Measurements from ENCODE around the gene LRRC70. TPM values are rescaled to one million over a fixed set of nuclear protein-coding genes. Genes with fewer than 3 reads are reported as not detected.

Gene LRRC70
- total and polyA plus RNA-seq, 2 of the 8 experiments (the other 6 are each of a cell fraction or from before 2014, with no cell fraction given): 0.62 to 0.67 TPM

DNA sequence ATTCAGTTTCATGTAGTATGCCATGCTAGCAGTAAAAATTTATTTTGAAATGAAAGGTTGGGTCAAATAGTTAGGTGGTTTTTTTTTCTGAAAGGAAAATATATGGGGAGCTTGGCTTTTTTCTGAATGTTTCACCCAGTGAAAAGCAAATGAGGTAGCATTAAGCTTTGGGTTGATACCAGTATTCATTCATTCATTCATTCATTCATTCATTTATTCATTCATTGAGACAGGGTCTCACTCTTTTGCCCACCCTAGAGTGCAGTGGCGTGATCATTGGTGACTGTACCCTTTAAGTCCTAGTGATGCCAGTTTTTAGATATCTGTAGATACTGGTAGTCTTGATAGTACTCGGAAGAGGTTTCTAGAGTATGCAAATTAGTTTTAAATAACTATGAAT lies 42.4 kb upstream of the LRRC70 start:
- TF ChIP-seq BCL11A (IDR thresholded peaks at IDR 0.05; ENCODE audit: low read depth in 2 of 2, low read length in 2 of 2) (no peak), SRF (IDR thresholded peaks at IDR 0.05; ENCODE audit: low read depth, low read length) (no peak), RFX5 (IDR thresholded peaks at IDR 0.05; ENCODE audit: borderline replicate concordance, low read depth, low read length) (no peak), FOSL1 (IDR thresholded peaks at IDR 0.05; ENCODE audit: insufficient read depth, low read depth, low read length) (no peak), CBX8 (IDR thresholded peaks at IDR 0.05; ENCODE audit: borderline replicate concordance, low read depth, low read length) (no peak), GABPA (IDR thresholded peaks at IDR 0.05; ENCODE audit: borderline replicate concordance, insufficient read depth, low read length) (no peak), JUN (IDR thresholded peaks at IDR 0.05; ENCODE audit: low read depth, low read length) (no peak), HDAC6 (IDR thresholded peaks at IDR 0.05; ENCODE audit: low read depth, low read length) (no peak), CBX5 (IDR thresholded peaks at IDR 0.05; ENCODE audit: low read depth, low read length) (no peak), EZH2 (IDR thresholded peaks at IDR 0.05; ENCODE audit: low read depth, low read length, severe bottlenecking) (no peak), SUZ12 (IDR thresholded peaks at IDR 0.05; ENCODE audit: low read length) (no peak), GTF2F1 (IDR thresholded peaks at IDR 0.05; ENCODE audit: borderline replicate concordance, low read depth, low read length) (no peak), SP1 (IDR thresholded peaks at IDR 0.05; ENCODE audit: low read depth, low read length) (no peak)
- Histone ChIP-seq H2AK5ac (ENCODE audit: low read depth, low read length) (no peak overlapping the region), H3K14ac (ENCODE audit: insufficient read length) (no peak overlapping the region), H3K9me3 (ENCODE audit: insufficient read depth in 2 of 2, low read depth in 1 of 2, low read length in 1 of 2) (no peaks in the 10 kb centered on the region), H4K91ac (replicated peaks; ENCODE audit: insufficient read length, low read length) (no peak overlapping the region), H3K23ac (ENCODE audit: insufficient read length) (no peak overlapping the region), H2BK15ac (ENCODE audit: low read length) (no peak overlapping the region), H3K79me1 (ENCODE audit: low read depth, low read length) (no peaks in the 10 kb centered on the region), H4K8ac (ENCODE audit: extremely low read depth, insufficient read depth, low read length) (no peak overlapping the region), H3K4me2 (ENCODE audit: insufficient read depth in 1 of 2, low read depth in 2 of 2, low read length in 2 of 2) (no peak overlapping the region), H2BK20ac (ENCODE audit: low read length) (no peak overlapping the region), H3K4me1 (replicated peaks in 1 of 4; ENCODE audit: control insufficient read depth in 3 of 4, insufficient read depth in 4 of 4, low read length in 3 of 4) (no peaks in the 10 kb centered on the region), H3K18ac (ENCODE audit: extremely low read depth, low read length) (no peak overlapping the region), H3K9ac (replicated peaks in 1 of 4; ENCODE audit: extremely low read depth in 1 of 4, low read depth in 3 of 4, low read length in 3 of 4) (no peak overlapping the region), H3K56ac (replicated peaks; ENCODE audit: insufficient read length, low read depth, low read length) (no peak overlapping the region), H3K36me3 (ENCODE audit: control insufficient read depth in 2 of 4, insufficient read depth in 4 of 4, low read length in 3 of 4) (peaks cover 0 to 3% (median 0%) of the 10 kb centered on the region in 4 experiments; a peak in 2 of 8 replicates), H3K79me2 (ENCODE audit: control insufficient read depth in 1 of 2, insufficient read depth in 2 of 2, low read length in 2 of 2) (no peaks in the 10 kb centered on the region), H3K23me2 (ENCODE audit: low read depth, low read length) (no peaks in the 10 kb centered on the region), H2BK5ac (ENCODE audit: low read depth, low read length) (no peak overlapping the region), H4K20me1 (replicated peaks in 1 of 2; ENCODE audit: control insufficient read depth in 1 of 2, insufficient read depth in 2 of 2, low read length in 2 of 2) (no peaks in the 10 kb centered on the region), H4K5ac (ENCODE audit: insufficient read length, low read depth, low read length) (no peak overlapping the region), H2AFZ (ENCODE audit: low read length) (no peak overlapping the region), H3K4ac (replicated peaks; ENCODE audit: insufficient read length, low read depth, low read length) (no peak overlapping the region), H3K27me3 (replicated peaks in 1 of 4; ENCODE audit: control insufficient read depth in 3 of 4, extremely low read depth in 1 of 4, insufficient read depth in 3 of 4, low read length in 3 of 4) (no peaks in the 10 kb centered on the region), H3K4me3 (ENCODE audit: extremely low read depth in 1 of 4, insufficient read depth in 2 of 4, low read depth in 3 of 4, low read length in 4 of 4) (no peak overlapping the region), H2BK12ac (ENCODE audit: low read depth, low read length) (no peak overlapping the region), H3K27ac (ENCODE audit: low read depth, low read length) (no peak overlapping the region), H2BK120ac (replicated peaks; ENCODE audit: low read depth, low read length) (no peak overlapping the region)
- POLR2A ChIA-PET (ENCODE audit: partially characterized antibody): no interaction called here
- 98% methylated on average over 2 of the region's 2 CpGs; no CpG with 5 or more reads in 1 of the 2 experiments for WGBS, 2 experiments (ENCODE audit: extremely low coverage in 1 of 2, insufficient coverage in 1 of 2, insufficient read length in 1 of 2, insufficient replicate concordance in 2 of 2, low coverage in 1 of 2, low lambda C conversion rate in 2 of 2, missing lambda C conversion rate in 1 of 2)
- FAIRE-seq (no peak), DNase-seq (ENCODE audit: low read depth in 1 of 2, low spot score in 2 of 2) (no peak)
- CTCF ChIA-PET (ENCODE audit: partially characterized antibody): no interaction called here
